ENCODE measurements around the gene SIAE. TPM values are rescaled to one million over a fixed set of nuclear protein-coding genes. Genes with fewer than 3 reads are reported as not detected.

The SIAE gene
- total RNA-seq, 2 donors from 2014 or later = 128 to 236 TPM

- Histone ChIP-seq H3K36me3 (no peaks in the 10 kb centered on the region), H3K27me3 (no peaks in the 10 kb centered on the region)
- intact Hi-C loops (cut with DNase I) = loop anchor here (2.0 to 5.0 kb wide), 3 partner anchors 94 to 168 kb away; partner anchors contain the start of gene ESAM
Observed at GRCh38 chr11:124669193-124669592, 4.3 kb downstream of the SIAE start.

DNA sequence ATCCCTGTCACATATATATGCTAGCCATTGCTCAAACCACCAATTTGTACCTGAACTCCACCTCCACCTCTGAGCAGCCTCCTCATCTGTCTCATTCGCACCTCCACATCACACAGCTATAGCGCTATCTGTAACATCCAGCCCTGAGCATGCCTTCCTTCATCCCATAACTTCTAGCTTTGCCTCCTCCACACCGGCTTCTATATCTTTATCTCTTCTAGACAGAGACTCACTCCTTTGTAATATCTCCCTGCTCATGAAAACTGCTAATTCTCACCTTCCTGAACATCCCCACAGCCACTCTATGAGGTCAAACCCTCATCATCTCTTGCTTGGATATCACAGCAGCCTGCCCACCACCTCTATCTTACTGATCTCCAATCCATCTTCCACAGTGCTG, 5.9 kb downstream of the SIAE start:
- intact Hi-C loops (cut with DNase I) = loop anchor here (5.0 kb wide), 1 partner anchor 125 kb away; no protein-coding TSS in a partner anchor
- Histone ChIP-seq H3K4me3 (no peak overlapping the region), H3K27me3 (no peaks in the 10 kb centered on the region), H3K4me1 (no peaks in the 10 kb centered on the region), H3K36me3 (no peaks in the 10 kb centered on the region), H3K9me3 (no peaks in the 10 kb centered on the region), H3K9ac (ENCODE audit: low read depth in 2 of 2, low read length in 2 of 2) (no peak overlapping the region), H3K27ac (no peak overlapping the region)
- DNase-seq = no peak
- TF ChIP-seq, protein P1, sequence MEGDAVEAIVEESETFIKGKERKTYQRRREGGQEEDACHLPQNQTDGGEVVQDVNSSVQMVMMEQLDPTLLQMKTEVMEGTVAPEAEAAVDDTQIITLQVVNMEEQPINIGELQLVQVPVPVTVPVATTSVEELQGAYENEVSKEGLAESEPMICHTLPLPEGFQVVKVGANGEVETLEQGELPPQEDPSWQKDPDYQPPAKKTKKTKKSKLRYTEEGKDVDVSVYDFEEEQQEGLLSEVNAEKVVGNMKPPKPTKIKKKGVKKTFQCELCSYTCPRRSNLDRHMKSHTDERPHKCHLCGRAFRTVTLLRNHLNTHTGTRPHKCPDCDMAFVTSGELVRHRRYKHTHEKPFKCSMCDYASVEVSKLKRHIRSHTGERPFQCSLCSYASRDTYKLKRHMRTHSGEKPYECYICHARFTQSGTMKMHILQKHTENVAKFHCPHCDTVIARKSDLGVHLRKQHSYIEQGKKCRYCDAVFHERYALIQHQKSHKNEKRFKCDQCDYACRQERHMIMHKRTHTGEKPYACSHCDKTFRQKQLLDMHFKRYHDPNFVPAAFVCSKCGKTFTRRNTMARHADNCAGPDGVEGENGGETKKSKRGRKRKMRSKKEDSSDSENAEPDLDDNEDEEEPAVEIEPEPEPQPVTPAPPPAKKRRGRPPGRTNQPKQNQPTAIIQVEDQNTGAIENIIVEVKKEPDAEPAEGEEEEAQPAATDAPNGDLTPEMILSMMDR (IDR thresholded peaks at IDR 0.05) = no peak

More at GRCh38 chr11:124669193-124669592, 4.3 kb downstream of the SIAE start:
- Histone ChIP-seq H3K4me1 (no peaks in the 10 kb centered on the region), H3K27ac (no peak overlapping the region), H3K4me3 (no peak overlapping the region), H3K9me3 (no peaks in the 10 kb centered on the region), H3K9ac (ENCODE audit: low read depth in 2 of 2, low read length in 2 of 2) (no peak overlapping the region)
- peak; percentile 71 for DNase-seq
- TF ChIP-seq, protein P1 (IDR thresholded peaks at IDR 0.05) = peak; percentile 83

DNA sequence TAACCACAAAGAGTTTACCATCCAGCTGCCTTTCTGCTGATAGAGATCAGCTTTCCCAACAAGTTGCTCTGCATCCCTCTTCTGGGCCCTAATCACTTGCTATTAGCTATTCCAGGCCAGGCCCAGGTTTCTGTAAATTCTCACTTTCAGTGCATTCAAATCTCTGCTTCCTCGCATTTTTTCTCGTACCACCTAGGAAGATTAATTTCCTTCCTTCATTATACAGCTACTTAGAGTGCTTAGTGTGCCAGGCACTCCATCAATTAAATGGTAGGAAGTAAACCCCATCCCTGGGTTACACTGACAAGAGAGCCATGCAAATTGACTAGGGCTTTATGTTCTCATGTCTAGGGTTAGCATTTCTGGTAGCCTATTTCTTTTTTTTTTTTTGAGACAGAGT, 9.7 kb downstream of the SIAE start:
- intact Hi-C loops (cut with DNase I) = no loop called here
- Histone ChIP-seq H3K4me1 (no peaks in the 10 kb centered on the region), H3K9ac (ENCODE audit: low read depth in 2 of 2, low read length in 2 of 2) (no peak overlapping the region), H3K27me3 (no peaks in the 10 kb centered on the region), H3K27ac (no peak overlapping the region), H3K4me3 (no peak overlapping the region), H3K9me3 (no peaks in the 10 kb centered on the region), H3K36me3 (no peaks in the 10 kb centered on the region)
- DNase-seq = no peak
- TF ChIP-seq, protein P1 (IDR thresholded peaks at IDR 0.05) = no peak

DNA sequence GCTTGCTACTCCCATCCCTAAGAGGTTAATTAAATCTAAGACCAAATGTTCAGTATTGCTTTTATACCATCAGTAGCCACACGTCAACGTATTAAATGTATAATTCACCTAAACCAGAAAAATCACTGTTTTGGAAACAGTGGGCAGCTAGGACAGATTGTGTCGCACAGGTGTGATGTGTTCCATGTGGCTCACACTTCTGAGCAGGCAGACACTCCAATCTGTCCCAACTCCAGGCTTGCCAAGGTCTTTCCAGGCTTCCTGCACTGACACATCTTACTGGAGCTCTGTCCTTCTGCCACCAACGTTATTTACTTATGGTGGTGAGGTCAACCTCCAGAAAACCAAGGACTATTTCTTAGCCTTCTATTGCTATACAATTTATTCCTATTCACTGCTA, 11.4 kb downstream of the SIAE start:
- Histone ChIP-seq H3K9ac (ENCODE audit: low read depth in 2 of 2, low read length in 2 of 2) (no peak overlapping the region), H3K27me3 (no peaks in the 10 kb centered on the region), H3K27ac (no peak overlapping the region), H3K36me3 (no peaks in the 10 kb centered on the region), H3K9me3 (no peaks in the 10 kb centered on the region), H3K4me1 (no peaks in the 10 kb centered on the region), H3K4me3 (no peak overlapping the region)
- intact Hi-C loops (cut with DNase I) = no loop called here
- TF ChIP-seq, protein P1 (IDR thresholded peaks at IDR 0.05) = no peak
- DNase-seq = no peak

DNA sequence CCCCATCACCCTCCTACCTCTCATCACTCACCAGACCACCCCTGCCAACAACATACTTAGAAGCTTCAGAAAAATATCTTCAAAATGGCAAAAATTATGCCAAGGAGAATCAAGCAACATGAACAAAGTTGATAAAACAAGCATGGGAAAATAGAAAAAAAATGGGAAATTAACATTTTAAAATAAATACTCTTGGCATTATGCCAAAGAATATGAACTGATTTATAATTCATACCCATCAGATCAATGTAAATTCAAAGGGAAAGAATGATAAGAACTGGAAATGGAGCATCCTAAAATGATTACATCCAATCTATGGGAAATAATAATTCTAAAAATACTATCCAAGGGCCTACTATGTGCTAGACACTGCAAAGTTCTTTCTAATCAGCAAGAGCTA, 12.0 kb downstream of the SIAE start:
- Histone ChIP-seq H3K27ac (no peak overlapping the region), H3K9ac (ENCODE audit: low read depth in 2 of 2, low read length in 2 of 2) (no peak overlapping the region), H3K36me3 (no peaks in the 10 kb centered on the region), H3K4me1 (no peaks in the 10 kb centered on the region), H3K27me3 (no peaks in the 10 kb centered on the region), H3K9me3 (no peaks in the 10 kb centered on the region), H3K4me3 (no peak overlapping the region)
- intact Hi-C loops (cut with DNase I) = no loop called here
- TF ChIP-seq, protein P1 (IDR thresholded peaks at IDR 0.05) = no peak
- DNase-seq = no peak

Measured in colonic mucosa (tissue), 4 donors.